ENCODE measurements around the gene NEUROD2.
"Not testable (repeated sequence)": the region's sequence is repeated elsewhere in the genome, so short reads cannot be mapped to it uniquely, and the experiment has no call there.

Gene NEUROD2

GRCh38 chr17:39602533-39603303 lies 5.0 kb downstream of the NEUROD2 start:
- DNase-seq (ENCODE audit: low read depth, low spot score) = no peak

GRCh38 chr17:39601758-39602532 lies 5.8 kb downstream of the NEUROD2 start:
- DNase-seq (ENCODE audit: low read depth, low spot score) = no peak

GRCh38 chr17:39600997-39601597 lies 6.6 kb downstream of the NEUROD2 start:
- no peak for DNase-seq (ENCODE audit: low read depth, low spot score)

GRCh38 chr17:39600288-39600996 lies 7.3 kb downstream of the NEUROD2 start:
- no peak for DNase-seq (ENCODE audit: low read depth, low spot score)

- no peak for DNase-seq (ENCODE audit: low read depth, low spot score)
These were observed 8.0 kb downstream of the NEUROD2 start for GRCh38 chr17:39599665-39600231.

DNA sequence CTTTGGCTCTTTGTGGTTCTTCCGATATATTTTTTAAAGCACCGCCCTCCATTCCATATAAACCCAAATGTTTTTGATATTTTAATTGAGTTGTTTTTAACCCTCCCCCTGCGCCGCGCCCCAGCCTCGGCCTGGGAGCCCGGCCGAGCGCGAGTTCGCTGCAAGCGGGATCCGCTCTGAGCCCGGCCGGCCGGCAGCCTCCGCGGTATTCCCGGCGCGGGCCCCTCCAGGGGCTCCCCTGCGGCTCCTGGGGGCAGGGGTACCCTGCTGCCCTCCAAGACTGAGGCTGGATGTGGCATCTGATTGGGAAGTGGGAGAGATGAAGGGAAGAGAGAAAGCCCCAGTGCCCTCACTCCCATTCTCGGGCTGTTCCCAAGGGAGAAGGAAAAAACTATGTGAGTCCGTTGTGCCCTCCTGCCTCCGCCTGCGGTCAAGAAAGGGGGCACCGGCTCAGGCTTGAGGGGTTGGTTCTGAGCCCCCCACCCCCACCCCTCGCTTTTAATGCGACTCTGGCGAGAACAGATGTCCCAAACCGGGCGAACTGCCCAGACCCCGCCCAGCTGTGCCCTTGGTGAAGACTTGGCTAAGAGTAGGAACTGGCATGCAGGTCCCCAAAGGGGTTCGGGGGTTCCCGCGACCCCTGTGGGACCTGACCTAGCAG lies 8.6 kb downstream of the NEUROD2 start:
- no peak for DNase-seq (ENCODE audit: low read depth, low spot score)

GRCh38 chr17:39598630-39599003 lies 9.1 kb downstream of the NEUROD2 start:
- DNase-seq (ENCODE audit: low read depth, low spot score) = no peak

DNA sequence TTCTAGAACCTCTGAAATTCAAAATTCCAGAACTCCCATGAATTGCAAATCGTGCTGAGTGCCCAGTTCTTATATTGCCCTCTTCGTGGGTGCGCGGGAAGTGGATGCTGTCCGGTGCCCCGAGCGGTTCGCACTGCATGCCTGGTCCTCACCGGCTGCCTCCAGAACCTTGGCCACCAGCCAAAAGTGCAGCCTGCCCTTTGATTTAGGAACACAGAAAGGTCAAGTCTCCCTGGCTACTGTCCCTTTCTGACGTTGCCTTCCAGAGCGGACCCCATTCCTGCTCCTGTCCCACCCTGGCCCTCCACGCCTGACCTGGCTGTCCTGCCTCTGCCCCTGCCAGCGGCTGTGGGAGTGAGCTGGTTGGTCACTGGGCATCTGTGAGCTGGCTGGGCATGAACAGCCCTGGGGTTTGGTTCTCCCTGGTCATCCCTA lies 9.7 kb downstream of the NEUROD2 start:
- no peak for DNase-seq (ENCODE audit: low read depth, low spot score)

- no peak for DNase-seq (ENCODE audit: low read depth, low spot score)
These were observed 10.2 kb downstream of the NEUROD2 start for GRCh38 chr17:39597372-39598046.

DNA sequence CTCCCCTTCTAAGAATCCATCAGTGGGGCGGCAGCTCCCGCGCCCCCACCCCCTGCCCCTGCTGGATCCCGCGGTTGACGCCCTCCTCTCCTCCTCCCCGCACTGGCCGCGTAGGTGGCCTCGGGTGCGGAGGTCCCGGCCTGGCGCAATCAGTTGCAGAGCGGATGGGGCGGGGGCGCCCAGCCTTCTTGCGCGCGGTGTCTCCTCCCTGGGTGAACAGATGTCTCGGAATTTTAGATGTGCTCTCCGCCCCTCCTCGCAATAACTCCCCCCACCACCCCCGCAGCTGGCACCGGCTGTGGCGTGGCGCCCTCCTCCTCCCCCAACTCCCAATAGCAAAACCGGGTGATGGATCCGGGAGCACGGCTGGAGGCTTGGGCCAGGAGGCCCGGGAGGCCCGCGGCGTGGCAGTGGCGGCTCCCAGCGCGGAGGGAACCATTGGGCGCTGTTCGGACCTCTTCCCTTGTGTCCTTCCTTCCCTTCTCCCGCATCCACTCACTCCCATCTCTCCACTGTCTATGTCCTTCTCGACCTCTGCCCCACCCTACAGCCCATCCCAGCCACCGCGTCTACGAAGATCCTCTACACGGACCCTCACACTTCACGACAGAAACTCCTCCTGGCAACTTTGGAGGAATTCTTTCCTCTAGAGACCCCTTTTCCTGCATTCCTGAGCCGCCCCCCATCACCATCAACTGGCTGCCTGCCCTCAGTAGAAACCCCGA lies 11.0 kb downstream of the NEUROD2 start:
- DNase-seq (ENCODE audit: low read depth, low spot score) = no peak

- DNase-seq (ENCODE audit: low read depth, low spot score) = no peak
These were observed 11.7 kb downstream of the NEUROD2 start for GRCh38 chr17:39595928-39596510.

- no peak for DNase-seq (ENCODE audit: low read depth, low spot score)
These were observed 12.4 kb downstream of the NEUROD2 start for GRCh38 chr17:39595294-39595693.

DNA sequence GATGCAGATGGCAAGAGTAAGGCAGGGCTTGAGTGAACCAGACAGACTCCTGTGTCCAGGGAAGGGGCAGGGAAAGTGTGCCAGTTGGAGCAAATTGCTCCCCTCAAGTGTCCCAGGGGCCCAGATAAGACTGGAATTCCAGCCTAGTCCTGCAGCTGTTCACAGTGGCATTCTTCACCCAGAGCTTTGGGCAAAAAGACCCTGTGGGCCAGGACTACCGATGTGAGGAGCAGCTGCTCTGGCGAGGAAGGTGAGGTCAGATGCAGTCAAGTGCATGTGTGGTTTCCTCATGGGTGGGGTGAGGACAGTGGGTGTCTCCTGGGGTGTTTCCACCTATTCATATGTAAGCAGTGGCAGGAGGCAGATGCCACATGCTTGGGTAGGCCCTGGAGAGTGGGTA lies 14.3 kb downstream of the NEUROD2 start:
- DNase-seq (ENCODE audit: low read depth, low spot score) = no peak

DNA sequence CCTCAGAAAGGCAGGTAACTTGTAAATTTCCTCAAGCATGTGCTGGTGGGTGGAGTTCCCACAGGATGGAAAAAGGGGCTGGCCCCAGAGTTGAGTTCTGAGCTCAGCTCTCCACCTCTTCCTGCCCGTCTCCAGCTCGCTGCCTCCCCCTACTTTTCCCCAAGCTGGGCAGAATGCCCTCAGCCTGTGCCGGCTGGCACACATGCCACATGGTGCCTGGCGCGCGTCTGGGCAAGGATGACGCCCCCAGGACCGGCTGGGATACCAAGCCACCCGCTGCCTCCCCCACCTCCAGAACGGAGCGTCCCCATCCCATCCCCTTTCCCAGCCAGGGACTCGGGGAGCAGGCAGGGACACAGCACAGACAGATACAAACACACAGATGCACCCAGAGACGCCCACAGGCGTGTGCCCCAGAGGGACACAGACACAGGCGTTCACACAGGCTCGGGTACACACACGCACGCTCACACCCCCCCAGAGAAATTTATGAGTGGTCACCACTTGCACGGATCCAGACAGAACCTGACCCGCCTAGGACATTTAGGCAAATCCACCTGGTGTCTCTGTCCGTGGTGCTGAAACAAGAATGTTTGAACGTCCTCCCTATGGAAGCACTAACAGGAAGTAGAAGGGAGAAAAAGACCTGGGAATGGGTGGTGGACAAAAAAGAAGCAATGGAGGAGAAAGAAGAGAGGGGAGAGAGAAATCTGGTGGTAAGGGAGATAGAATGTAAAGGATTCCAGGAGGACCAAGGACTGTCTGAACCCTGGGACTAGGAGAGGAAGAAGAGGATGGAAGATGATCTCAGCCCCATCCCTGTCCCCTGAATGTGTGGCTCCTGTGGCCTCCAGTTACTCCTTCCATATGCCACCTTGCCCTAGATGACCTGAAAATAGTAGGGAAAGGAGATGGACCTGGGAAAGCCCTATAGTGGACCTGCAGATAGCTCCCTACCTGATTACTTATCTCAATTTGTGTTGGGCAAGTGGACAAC lies 15.5 kb downstream of the NEUROD2 start:
- no peak for DNase-seq (ENCODE audit: low read depth, low spot score)

DNA sequence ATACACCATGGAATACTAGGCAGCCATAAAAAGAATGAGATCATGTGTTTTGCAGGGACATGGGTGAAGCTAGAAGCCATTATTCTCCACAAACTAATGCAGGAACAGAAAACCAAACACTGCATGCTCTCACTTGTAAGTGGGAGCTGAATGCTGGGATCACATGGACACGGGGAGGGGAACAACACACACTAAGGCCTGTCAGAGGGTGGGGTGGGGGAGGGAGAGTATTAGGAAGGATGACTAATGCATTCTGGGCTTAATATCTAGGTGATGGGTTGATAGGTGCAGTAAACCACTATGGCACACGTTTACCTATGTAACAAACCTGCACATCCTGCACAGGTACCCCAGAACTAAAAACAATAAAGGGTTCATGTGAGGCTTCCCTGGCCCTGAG lies 17.5 kb downstream of the NEUROD2 start:
- not testable (repeated sequence) for DNase-seq (ENCODE audit: low read depth, low spot score)

DNA sequence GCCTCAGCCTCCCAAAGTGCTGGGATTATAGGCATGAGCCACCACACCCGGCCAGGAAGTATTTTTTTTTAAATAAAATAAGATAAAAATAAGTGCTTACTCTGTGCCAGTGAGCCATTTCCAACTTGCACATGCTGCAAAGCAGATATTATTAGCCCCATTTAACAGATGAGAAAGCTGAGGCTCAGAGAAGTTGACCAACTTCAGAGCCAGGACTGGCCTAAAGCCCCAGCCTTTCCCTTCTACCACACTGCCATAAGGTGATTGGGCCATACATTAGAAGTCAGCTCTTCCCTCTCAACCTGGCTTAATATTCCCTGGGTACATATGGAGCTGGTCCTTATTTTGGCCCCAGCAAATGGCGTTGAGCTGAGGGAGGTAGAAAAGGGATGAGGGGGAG lies 25.1 kb downstream of the NEUROD2 start:
- no peak for DNase-seq (ENCODE audit: low read depth, low spot score)

DNA sequence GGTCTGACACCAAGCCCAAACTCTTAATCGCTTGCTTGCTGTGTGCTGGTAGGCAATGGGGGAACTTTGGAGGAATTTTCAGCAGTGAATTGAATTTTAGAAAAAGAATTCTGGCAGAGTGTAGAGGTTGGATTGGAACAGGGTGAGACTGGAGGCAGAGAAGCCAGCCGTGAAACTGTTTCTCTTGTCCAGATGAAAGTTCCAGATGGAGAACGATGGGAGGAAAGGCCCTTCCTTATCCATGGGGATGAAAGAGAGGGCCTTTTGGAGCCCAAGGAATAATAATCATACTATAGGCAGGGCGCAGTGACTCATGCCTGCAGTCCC lies 26.0 kb downstream of the NEUROD2 start:
- no peak for DNase-seq (ENCODE audit: low read depth, low spot score)

DNA sequence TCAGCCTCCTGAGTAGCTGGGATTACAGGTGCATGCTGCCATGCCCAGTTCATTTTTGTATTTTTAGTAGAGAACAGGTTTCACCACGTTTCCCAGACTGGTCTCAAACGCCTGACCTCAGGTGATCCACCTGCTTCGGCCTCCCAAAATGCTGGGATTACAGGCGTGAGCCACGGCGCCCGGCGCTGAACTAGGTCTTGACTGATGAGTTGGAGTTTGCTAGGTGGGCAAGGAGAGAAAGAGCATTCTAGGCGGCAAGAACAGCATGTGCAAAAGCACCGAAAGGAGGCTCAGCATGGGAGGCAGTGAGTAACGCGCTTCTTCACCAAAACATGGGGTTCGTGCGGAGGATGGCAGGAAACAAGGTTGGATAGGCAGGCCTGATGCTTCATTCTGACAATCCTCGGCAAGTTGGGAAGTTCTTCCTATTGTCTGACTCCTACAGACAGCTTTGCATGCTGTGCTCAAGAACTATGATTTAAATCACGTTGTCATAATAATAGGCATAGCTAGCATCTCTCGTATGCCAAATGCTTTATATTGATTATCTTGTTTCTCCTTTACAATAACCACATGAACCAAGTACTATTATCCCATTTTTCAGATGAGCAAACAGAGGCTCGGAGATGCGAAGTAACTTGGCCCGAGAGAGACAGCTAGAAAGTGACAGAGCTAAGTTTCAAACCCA lies 26.5 kb downstream of the NEUROD2 start:
- DNase-seq (ENCODE audit: low read depth, low spot score) = no peak

All from smooth muscle cell of the brain vasculature (primary cell).